CD4-positive, alpha-beta T cell (primary cell): ENCODE data around the gene NCBP2. TPM values are rescaled to one million over a fixed set of nuclear protein-coding genes. Genes with fewer than 3 reads are reported as not detected.

Experiments
- ATAC-seq: fragments of 200-7000 bp; cut with Tn5 transposase; one replicate; pipeline ENCODE4 v1.10.0; 2022; ENCODE audit warnings: mild to moderate bottlenecking; ENCODE audit not compliant: poor library complexity
- CTCF ChIA-PET: fragments of 350-600 bp; sonication (Branson Sonifier 250); formaldehyde crosslinking; loops from one replicate; lab custom pipeline; 2021; ENCODE audit warnings: antibody characterized with exemption, inconsistent platforms; lab: Charles Lee
- POLR2A ChIA-PET: fragments of 350-600 bp; sonication (Branson Sonifier 250); formaldehyde crosslinking; loops from one replicate; lab custom pipeline; 2021; ENCODE audit warnings: antibody characterized with exemption, inconsistent platforms; lab: Charles Lee
- DNase-seq, 14 experiments: peaks; one replicate each; pipeline ENCODE4 v3.0.0-alpha.2; 2013 to 2020; ENCODE audit warnings: mixed read lengths in 2 of 14
- H3K27ac ChIP-seq, 2 donors: one replicate each; pipeline versions ENCODE4 v1.5.1 to v1.7.0; 2013; ENCODE audit warnings: low read length in 2 of 2, low read depth in 1 of 2, mild to moderate bottlenecking in 1 of 2
- H3K27me3 ChIP-seq, 2 experiments: 1 replicate in 1 of 2; 2 replicates in 1 of 2; pipeline versions ENCODE4 v1.6.1 to v1.7.0; 2013; ENCODE audit warnings: low read length in 2 of 2, control low read depth in 1 of 2, mild to moderate bottlenecking in 1 of 2, moderate library complexity in 1 of 2; ENCODE audit not compliant: insufficient read depth in 2 of 2, control insufficient read depth in 1 of 2
- H3K36me3 ChIP-seq: one replicate; pipeline ENCODE4 v1.6.1; 2013; ENCODE audit warnings: low read length, control low read depth; ENCODE audit not compliant: insufficient read depth
- H3K4me1 ChIP-seq: one replicate; pipeline ENCODE4 v1.6.1; 2013; ENCODE audit warnings: low read length, control low read depth; ENCODE audit not compliant: insufficient read depth
- H3K4me3 ChIP-seq: one replicate; pipeline ENCODE4 v1.5.1; 2013; ENCODE audit warnings: mild to moderate bottlenecking, low read length, moderate library complexity
- H3K9me3 ChIP-seq, 2 experiments: 1 replicate in 1 of 2; 2 replicates in 1 of 2; pipeline versions ENCODE4 v1.6.1 to v1.7.0; 2013; ENCODE audit warnings: low read length in 2 of 2, mild to moderate bottlenecking in 2 of 2, control low read depth in 1 of 2, moderate library complexity in 1 of 2; ENCODE audit not compliant: control insufficient read depth in 1 of 2, insufficient read depth in 1 of 2
- H3K27ac Mint-ChIP-seq: one replicate; pipeline ENCODE4 v1.8.0; 2020; ENCODE audit warnings: mixed read lengths
- H3K27me3 Mint-ChIP-seq: one replicate; pipeline ENCODE4 v1.8.0; 2021; ENCODE audit warnings: mixed read lengths
- H3K36me3 Mint-ChIP-seq: one replicate; pipeline ENCODE4 v1.8.0; 2021; ENCODE audit warnings: low read depth, mixed read lengths
- H3K4me1 Mint-ChIP-seq: one replicate; pipeline ENCODE4 v1.8.0; 2021; ENCODE audit warnings: low read depth, mixed read lengths
- H3K4me3 Mint-ChIP-seq: one replicate; pipeline ENCODE4 v1.8.0; 2020; ENCODE audit warnings: mild to moderate bottlenecking, mixed read lengths
- H3K9me3 Mint-ChIP-seq: one replicate; pipeline ENCODE4 v1.8.0; 2020; ENCODE audit warnings: mixed read lengths
- CTCF ChIP-seq: fragments of 200-600 bp; IDR thresholded peaks from one replicate; pipeline ENCODE4 v1.8.0; 2022; ENCODE audit warnings: antibody characterized with exemption, mild to moderate bottlenecking
- intact Hi-C, 2 experiments: fragments of 100-400 bp; cut with DNase I in 1 of 2; cut with micrococcal nuclease in 1 of 2; formaldehyde crosslinking; loops; one replicate each; pipeline versions ENCODE4 v1.15.1 to v1.9.0; 2023 to 2025; cut with DNase I, micrococcal nuclease
- total RNA-seq, 174 experiments: library from RNA in 2 of 174; stranded (reverse) in 2 of 174; gene quantifications; one replicate each; pipeline ENCODE4 v1.2.3 and lab custom pipeline; 2021 to 2026

Gene NCBP2
- total RNA-seq, 2 experiments from 2014 or later = 41.4 to 44.6 TPM

GRCh38 chr3:196989721-196990262, 47.5 kb upstream of the NCBP2 start:
- H3K36me3 ChIP-seq = no peaks in the 10 kb centered on the region
- no peaks in the 10 kb centered on the region for H3K9me3 ChIP-seq
- H3K4me3 ChIP-seq = no peak overlapping the region
- Mint-ChIP-seq H3K27ac (no peak overlapping the region), H3K4me1 (no peaks in the 10 kb centered on the region), H3K27me3 (no peaks in the 10 kb centered on the region), H3K36me3 (no peaks in the 10 kb centered on the region), H3K4me3 (no peak overlapping the region), H3K9me3 (no peaks in the 10 kb centered on the region)
- ATAC-seq = no peak
- no peak for TF ChIP-seq CTCF
- CTCF ChIA-PET = no interaction called here
- no peaks in the 10 kb centered on the region for H3K4me1 ChIP-seq
- H3K27me3 ChIP-seq = no peaks in the 10 kb centered on the region
- no peak overlapping the region for H3K27ac ChIP-seq
- POLR2A ChIA-PET = no interaction called here
- DNase-seq = no peak
- intact Hi-C loops = no loop called here

- Mint-ChIP-seq H3K27ac (no peak overlapping the region), H3K27me3 (peaks cover 6% of the 10 kb centered on the region), H3K4me1 (no peaks in the 10 kb centered on the region), H3K4me3 (no peak overlapping the region), H3K36me3 (no peaks in the 10 kb centered on the region), H3K9me3 (peaks cover 2% of the 10 kb centered on the region)
- CTCF ChIA-PET = no interaction called here
- DNase-seq (no peak), ATAC-seq (no peak)
- TF ChIP-seq CTCF = no peak
- intact Hi-C loops = no loop called here
- no peak overlapping the region for H3K4me3 ChIP-seq
- POLR2A ChIA-PET = no interaction called here
- no peaks in the 10 kb centered on the region for H3K27me3 ChIP-seq
- H3K27ac ChIP-seq = no peak overlapping the region
- no peaks in the 10 kb centered on the region for H3K36me3 ChIP-seq
- no peaks in the 10 kb centered on the region for H3K4me1 ChIP-seq
- H3K9me3 ChIP-seq = peaks cover 0 to 6% of the 10 kb centered on the region in 2 experiments
Measured at GRCh38 chr3:196988241-196989029, 46.1 kb upstream of the NCBP2 start.

- Histone ChIP-seq H3K27me3 (no peaks in the 10 kb centered on the region), H3K9me3 (peaks cover 5 to 10% of the 10 kb centered on the region in 2 experiments), H3K4me3 (no peak overlapping the region), H3K36me3 (no peaks in the 10 kb centered on the region), H3K27ac (no peak overlapping the region), H3K4me1 (no peaks in the 10 kb centered on the region)
- CTCF ChIA-PET = no interaction called here
- intact Hi-C loops = no loop called here
- Mint-ChIP-seq H3K4me1 (no peaks in the 10 kb centered on the region), H3K36me3 (no peaks in the 10 kb centered on the region), H3K4me3 (no peak overlapping the region), H3K27me3 (peaks cover 6% of the 10 kb centered on the region), H3K27ac (no peak overlapping the region), H3K9me3 (peaks cover 2% of the 10 kb centered on the region)
- ATAC-seq = no peak
- no peak for DNase-seq
- TF ChIP-seq CTCF = no peak
- POLR2A ChIA-PET = interaction anchor here (0.7 kb wide), 1 partner anchor 159 kb away, joined by 3 read pairs; no protein-coding TSS in a partner anchor
Measured at GRCh38 chr3:196987022-196987421, 44.7 kb upstream of the NCBP2 start.
